ENCODE results near the gene GNG3.

GRCh38 chr11:62705880-62706849, 1.3 kb upstream of the GNG3 start:
- peak; percentile 41 for TF ChIP-seq POLR2A (IDR thresholded peaks at IDR 0.05)
- TF ChIP-seq, protein P1, sequence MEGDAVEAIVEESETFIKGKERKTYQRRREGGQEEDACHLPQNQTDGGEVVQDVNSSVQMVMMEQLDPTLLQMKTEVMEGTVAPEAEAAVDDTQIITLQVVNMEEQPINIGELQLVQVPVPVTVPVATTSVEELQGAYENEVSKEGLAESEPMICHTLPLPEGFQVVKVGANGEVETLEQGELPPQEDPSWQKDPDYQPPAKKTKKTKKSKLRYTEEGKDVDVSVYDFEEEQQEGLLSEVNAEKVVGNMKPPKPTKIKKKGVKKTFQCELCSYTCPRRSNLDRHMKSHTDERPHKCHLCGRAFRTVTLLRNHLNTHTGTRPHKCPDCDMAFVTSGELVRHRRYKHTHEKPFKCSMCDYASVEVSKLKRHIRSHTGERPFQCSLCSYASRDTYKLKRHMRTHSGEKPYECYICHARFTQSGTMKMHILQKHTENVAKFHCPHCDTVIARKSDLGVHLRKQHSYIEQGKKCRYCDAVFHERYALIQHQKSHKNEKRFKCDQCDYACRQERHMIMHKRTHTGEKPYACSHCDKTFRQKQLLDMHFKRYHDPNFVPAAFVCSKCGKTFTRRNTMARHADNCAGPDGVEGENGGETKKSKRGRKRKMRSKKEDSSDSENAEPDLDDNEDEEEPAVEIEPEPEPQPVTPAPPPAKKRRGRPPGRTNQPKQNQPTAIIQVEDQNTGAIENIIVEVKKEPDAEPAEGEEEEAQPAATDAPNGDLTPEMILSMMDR (IDR thresholded peaks at IDR 0.05) = no peak
